Measurements from ENCODE around the gene AK1.
"Not testable (repeated sequence)": the region's sequence is repeated elsewhere in the genome, so short reads cannot be mapped to it uniquely, and the experiment has no call there.

The AK1 gene

GRCh38 chr9:127886401-127886972 is 9.0 kb upstream of the AK1 start:
- DNase-seq (ENCODE audit: low spot score), result no peak
- TF ChIP-seq, protein P1, sequence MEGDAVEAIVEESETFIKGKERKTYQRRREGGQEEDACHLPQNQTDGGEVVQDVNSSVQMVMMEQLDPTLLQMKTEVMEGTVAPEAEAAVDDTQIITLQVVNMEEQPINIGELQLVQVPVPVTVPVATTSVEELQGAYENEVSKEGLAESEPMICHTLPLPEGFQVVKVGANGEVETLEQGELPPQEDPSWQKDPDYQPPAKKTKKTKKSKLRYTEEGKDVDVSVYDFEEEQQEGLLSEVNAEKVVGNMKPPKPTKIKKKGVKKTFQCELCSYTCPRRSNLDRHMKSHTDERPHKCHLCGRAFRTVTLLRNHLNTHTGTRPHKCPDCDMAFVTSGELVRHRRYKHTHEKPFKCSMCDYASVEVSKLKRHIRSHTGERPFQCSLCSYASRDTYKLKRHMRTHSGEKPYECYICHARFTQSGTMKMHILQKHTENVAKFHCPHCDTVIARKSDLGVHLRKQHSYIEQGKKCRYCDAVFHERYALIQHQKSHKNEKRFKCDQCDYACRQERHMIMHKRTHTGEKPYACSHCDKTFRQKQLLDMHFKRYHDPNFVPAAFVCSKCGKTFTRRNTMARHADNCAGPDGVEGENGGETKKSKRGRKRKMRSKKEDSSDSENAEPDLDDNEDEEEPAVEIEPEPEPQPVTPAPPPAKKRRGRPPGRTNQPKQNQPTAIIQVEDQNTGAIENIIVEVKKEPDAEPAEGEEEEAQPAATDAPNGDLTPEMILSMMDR (IDR thresholded peaks at IDR 0.05; ENCODE audit: extremely low read depth, insufficient read depth, missing control alignments), result no peak
- in situ Hi-C loops (cut with MboI; ENCODE audit: low pct_unique_long_range_greater_than_20kb, low sequenced_read_pairs, unreplicated experiment), result no loop called here

DNA sequence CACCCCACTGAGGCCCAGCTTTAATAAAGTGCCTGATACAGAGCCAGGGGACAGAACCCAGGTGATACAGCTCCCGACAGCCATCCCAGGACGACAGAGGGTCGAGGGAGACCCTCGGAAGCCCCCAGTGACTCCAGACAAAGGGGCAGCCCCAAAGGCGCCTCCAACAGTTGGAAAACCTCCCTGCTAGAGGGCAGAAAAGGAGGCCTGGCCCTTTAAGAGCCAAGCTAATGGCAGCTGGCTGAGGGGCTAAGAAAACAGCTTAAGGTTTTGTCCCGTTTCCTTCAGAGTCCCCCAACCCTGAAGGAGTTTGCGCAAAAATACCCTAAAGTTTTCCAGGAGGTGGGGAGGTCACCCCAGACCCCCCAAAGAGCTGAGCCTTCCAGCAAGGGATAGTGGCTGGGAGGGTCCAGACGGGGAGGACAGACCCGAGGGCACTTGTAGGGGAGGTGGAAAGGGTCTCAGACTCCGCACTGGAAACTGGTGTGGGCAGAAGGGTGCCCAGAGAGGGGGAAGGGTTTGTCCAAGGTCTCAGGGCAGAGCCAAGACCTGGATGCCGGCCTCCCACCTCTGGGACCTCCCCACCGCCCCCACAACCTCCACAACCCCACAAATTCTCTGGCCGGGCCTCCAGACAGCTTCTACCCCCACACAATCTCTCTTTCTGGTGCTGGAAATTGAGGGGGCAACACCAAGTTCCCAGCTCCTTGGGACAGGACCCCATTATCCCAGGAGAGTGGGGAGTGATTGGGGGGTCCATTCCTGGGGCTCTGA is 8.2 kb upstream of the AK1 start:
- no peak for DNase-seq (ENCODE audit: low spot score)
- TF ChIP-seq, protein P1 (IDR thresholded peaks at IDR 0.05; ENCODE audit: extremely low read depth, insufficient read depth, missing control alignments), result no peak
- in situ Hi-C loops (cut with MboI; ENCODE audit: low pct_unique_long_range_greater_than_20kb, low sequenced_read_pairs, unreplicated experiment), result no loop called here

GRCh38 chr9:127884976-127885490 is 7.6 kb upstream of the AK1 start:
- DNase-seq (ENCODE audit: low spot score), result no peak
- TF ChIP-seq, protein P1 (IDR thresholded peaks at IDR 0.05; ENCODE audit: extremely low read depth, insufficient read depth, missing control alignments), result no peak
- in situ Hi-C loops (cut with MboI; ENCODE audit: low pct_unique_long_range_greater_than_20kb, low sequenced_read_pairs, unreplicated experiment), result no loop called here

DNA sequence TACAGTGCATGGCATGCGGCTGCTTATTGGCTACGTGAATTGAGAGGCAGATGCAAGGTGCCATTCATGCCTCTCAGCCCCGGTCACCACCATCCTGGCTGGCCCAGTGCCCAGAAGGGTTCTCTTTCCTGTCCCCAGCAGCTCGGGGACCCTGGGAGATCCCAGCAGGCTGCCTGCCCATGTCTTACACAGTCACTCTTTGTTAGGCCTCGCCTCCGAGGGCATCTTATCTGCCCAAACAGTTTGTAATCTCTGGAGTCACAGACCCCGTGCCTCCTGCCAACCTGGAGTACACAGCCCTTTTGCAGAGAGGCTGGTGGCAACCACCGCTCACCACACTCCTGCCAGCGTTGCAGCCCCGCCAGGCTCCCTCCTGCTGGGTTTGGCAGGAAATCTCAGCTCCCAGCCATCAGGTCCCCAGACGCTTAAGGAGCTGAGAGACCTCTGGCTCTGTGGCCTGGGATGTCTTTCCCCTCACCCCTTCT is 7.0 kb upstream of the AK1 start:
- TF ChIP-seq, protein P1 (IDR thresholded peaks at IDR 0.05; ENCODE audit: extremely low read depth, insufficient read depth, missing control alignments), result no peak
- in situ Hi-C loops (cut with MboI; ENCODE audit: low pct_unique_long_range_greater_than_20kb, low sequenced_read_pairs, unreplicated experiment), result no loop called here
- DNase-seq (ENCODE audit: low spot score), result no peak

DNA sequence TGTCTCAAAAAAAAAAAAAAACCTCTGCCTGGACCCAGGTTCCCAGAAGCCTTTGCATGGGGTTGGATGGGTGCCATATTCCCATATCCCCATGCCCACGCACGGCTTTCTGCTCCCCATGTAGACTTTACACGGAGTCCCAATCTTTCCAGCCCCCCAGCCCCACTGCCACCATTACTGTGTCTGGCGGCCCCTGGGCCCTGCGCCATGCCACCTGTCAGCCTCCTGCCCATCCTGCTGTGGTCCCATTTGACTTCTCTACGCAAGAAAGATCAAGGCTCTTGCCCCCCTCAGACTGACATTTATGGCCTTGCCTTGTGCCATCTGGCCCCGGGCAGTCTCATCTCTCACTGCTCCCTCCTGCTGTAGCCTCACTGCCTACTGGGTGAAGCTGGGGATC is 6.5 kb upstream of the AK1 start:
- in situ Hi-C loops (cut with MboI; ENCODE audit: low pct_unique_long_range_greater_than_20kb, low sequenced_read_pairs, unreplicated experiment), result no loop called here
- TF ChIP-seq, protein P1 (IDR thresholded peaks at IDR 0.05; ENCODE audit: extremely low read depth, insufficient read depth, missing control alignments), result no peak
- no peak for DNase-seq (ENCODE audit: low spot score)

DNA sequence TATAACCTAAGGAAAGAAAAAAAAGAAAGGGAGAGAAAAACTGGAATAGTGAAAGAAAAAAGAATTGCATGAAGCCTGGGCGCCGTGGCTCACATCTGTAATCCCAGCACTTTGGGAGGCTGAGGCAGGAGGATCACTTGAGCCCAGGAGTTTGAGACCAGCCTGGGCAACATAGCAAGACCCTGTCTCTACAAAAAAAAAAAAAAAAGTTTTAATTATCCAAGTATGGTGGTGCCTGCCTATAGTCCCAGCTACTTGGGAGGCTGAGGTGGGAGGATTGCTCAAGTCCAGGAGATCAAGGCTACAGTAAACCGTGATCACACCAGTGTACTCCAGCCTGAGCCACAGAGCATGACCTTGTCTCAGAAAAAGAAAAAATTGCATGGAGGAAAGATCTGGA is 4.2 kb upstream of the AK1 start:
- in situ Hi-C loops (cut with MboI; ENCODE audit: low pct_unique_long_range_greater_than_20kb, low sequenced_read_pairs, unreplicated experiment); DNase-seq (ENCODE audit: low spot score): not testable (repeated sequence)

- TF ChIP-seq, protein P1 (IDR thresholded peaks at IDR 0.05; ENCODE audit: extremely low read depth, insufficient read depth, missing control alignments), result no peak
- in situ Hi-C loops (cut with MboI; ENCODE audit: low pct_unique_long_range_greater_than_20kb, low sequenced_read_pairs, unreplicated experiment), result no loop called here
- no peak for DNase-seq (ENCODE audit: low spot score)
Observed at GRCh38 chr9:127880143-127880542, 2.7 kb upstream of the AK1 start.
